HUDEP-2 (cell line): Measurements from ENCODE around the gene FGD2.

Experiments used
- DNase-seq, 76 experiments: peaks; one replicate each; lab custom pipeline; 2025; ENCODE audit not compliant: unreplicated experiment in 76 of 76; lab: John Stamatoyannopoulos, UW

Gene FGD2

DNA sequence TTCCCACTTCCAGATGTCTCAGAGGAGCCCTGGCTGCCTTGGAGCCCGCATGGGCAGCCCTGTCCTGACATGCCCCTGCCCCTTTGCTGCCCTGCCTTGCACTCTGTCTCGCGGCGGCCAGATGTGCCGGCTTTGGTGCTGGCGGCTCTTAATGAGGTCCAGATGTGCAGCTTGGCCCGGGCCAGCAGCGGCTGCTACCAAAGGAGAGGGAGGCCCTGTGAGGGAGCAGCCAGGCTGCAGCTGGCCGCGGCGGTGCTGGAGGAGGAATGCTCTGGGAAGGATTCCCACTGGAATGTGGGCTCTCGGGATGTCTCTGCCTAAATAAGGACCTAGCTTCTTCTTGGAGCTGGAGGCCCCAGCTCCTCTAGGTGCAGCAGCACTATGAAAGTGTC lies 72.4 kb downstream of the FGD2 start:
- DNase-seq: no peak
